Measurements from ENCODE around the gene ANK3. TPM values are rescaled to one million over a fixed set of nuclear protein-coding genes. Genes with fewer than 3 reads are reported as not detected.

ANK3 gene
- total RNA-seq, 3 donors from 2014 or later, result 10.2 to 93.2 (median 57.4) TPM

DNA sequence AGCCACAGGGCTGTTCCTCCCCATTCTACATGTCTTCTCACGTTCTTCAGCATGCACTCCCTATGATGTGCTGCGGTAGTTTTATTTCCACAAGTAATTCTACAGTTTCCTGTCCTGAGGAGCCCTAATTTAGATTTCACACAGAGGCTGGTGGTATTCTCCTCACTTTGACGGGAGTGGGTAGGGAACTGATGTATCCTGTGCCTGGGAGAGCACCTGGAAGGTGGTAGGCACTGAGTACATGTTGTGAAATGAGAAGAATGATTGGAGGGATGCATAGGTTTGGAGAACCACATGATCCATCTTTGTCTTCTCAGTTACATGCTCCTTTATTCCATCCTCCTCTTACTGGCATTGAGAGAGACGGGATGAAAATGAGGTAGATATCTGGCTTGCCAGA, 365.2 kb downstream of the ANK3 start:
- Histone ChIP-seq H3K36me3 (no peaks in the 10 kb centered on the region), H3K4me3 (no peak overlapping the region), H3K27me3 (no peaks in the 10 kb centered on the region), H3K4me1 (no peaks in the 10 kb centered on the region), H3K9me3 (no peaks in the 10 kb centered on the region), H3K27ac (no peak overlapping the region)
- intact Hi-C loops (cut with DNase I; ENCODE audit: low total_unique reads), result no loop called here
- no peak for TF ChIP-seq POLR2AphosphoS5 (IDR thresholded peaks at IDR 0.05)
- no peak for TF ChIP-seq POLR2A (IDR thresholded peaks at IDR 0.05)
- TF ChIP-seq, protein P1, sequence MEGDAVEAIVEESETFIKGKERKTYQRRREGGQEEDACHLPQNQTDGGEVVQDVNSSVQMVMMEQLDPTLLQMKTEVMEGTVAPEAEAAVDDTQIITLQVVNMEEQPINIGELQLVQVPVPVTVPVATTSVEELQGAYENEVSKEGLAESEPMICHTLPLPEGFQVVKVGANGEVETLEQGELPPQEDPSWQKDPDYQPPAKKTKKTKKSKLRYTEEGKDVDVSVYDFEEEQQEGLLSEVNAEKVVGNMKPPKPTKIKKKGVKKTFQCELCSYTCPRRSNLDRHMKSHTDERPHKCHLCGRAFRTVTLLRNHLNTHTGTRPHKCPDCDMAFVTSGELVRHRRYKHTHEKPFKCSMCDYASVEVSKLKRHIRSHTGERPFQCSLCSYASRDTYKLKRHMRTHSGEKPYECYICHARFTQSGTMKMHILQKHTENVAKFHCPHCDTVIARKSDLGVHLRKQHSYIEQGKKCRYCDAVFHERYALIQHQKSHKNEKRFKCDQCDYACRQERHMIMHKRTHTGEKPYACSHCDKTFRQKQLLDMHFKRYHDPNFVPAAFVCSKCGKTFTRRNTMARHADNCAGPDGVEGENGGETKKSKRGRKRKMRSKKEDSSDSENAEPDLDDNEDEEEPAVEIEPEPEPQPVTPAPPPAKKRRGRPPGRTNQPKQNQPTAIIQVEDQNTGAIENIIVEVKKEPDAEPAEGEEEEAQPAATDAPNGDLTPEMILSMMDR (IDR thresholded peaks at IDR 0.05), result no peak
- DNase-seq (ENCODE audit: low spot score in 2 of 2), result no peak

DNA sequence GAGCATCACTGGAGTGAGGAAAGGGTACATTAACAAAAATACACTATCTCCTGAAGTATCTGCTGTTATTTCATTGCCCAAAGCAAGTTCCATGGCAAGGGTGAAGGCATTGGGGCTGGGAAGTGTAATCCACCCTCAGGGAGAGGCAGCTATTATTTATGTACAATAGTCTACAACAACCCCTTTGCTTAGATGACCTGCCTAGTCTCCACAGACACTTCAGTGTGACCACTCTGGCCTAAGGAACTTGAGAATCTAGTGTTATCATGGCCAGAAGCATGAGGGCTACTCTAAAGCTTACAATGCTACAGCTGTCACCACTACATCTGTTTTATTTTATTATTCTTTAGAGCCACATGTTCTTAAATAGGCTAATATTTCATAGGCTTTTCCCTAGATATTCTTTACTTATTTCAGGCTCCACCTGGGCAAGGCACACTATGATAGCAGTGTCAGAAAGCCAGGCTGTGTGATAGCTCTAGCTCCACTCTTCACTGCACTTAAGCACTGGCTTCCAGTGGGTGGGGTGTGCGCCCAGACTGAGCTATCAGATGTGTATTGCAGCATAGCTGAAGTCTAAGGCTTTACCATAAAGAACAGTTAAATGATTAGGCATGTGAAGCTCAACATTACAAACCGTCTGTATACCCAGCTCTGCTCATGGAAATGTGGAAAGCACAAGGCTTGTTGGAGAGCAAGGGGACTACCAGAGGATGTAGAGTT, 366.4 kb downstream of the ANK3 start:
- Histone ChIP-seq H3K27ac (no peak overlapping the region), H3K9me3 (no peaks in the 10 kb centered on the region), H3K36me3 (no peaks in the 10 kb centered on the region), H3K4me1 (no peaks in the 10 kb centered on the region), H3K4me3 (no peak overlapping the region), H3K27me3 (no peaks in the 10 kb centered on the region)
- no peak for DNase-seq (ENCODE audit: low spot score in 2 of 2)
- TF ChIP-seq POLR2A (IDR thresholded peaks at IDR 0.05) (no peak), POLR2AphosphoS5 (IDR thresholded peaks at IDR 0.05) (no peak)
- TF ChIP-seq, protein P1 (IDR thresholded peaks at IDR 0.05), result no peak
- intact Hi-C loops (cut with DNase I; ENCODE audit: low total_unique reads), result no loop called here

DNA sequence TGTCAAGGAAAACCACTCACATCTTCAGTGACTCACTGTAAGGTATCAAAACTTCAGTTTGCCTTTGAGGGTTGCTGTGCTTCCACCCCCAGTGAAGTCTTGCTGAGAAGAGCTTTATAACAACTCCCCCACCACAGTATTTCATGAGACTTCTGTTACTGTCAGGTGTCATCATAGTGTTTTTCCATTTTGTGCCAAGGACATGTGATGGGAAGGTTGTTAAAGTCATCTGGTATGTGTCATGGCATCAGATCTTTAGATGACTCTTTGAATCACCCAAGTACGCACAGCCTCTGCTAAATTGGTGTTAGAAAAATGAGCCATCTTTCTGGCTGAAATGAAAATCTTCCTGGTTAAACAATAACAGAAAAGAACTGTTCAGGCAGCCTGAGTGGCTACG, 368.3 kb downstream of the ANK3 start:
- TF ChIP-seq POLR2A (IDR thresholded peaks at IDR 0.05), result no peak
- TF ChIP-seq, protein P1 (IDR thresholded peaks at IDR 0.05), result no peak
- no peak for TF ChIP-seq POLR2AphosphoS5 (IDR thresholded peaks at IDR 0.05)
- H3K4me3 ChIP-seq, result no peak overlapping the region
- no peaks in the 10 kb centered on the region for H3K4me1 ChIP-seq
- intact Hi-C loops (cut with DNase I; ENCODE audit: low total_unique reads), result no loop called here
- no peak for DNase-seq (ENCODE audit: low spot score in 2 of 2)
- no peaks in the 10 kb centered on the region for H3K9me3 ChIP-seq
- no peaks in the 10 kb centered on the region for H3K27me3 ChIP-seq
- H3K36me3 ChIP-seq, result no peaks in the 10 kb centered on the region
- no peak overlapping the region for H3K27ac ChIP-seq

DNA sequence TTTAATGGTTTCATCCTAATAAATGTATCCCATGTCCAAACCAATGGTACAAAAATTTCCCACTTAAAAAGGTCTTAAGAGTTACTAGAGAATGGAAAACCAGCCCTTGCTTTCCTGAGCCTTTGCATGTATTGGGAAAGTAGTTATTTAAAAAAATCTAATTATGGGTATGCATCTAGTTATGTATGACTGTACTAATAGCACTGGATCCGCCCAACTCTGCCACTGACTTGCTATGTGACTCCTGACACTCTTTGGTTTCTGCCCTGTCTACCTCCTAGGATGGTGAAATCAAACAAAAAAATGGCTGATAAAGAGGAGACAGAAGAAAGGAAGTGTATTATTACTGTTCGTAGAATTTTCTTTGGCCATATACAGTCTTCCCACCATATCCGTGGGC, 372.9 kb downstream of the ANK3 start:
- DNase-seq (ENCODE audit: low spot score in 2 of 2), result no peak
- intact Hi-C loops (cut with DNase I; ENCODE audit: low total_unique reads), result loop anchor here (1.0 kb wide), 1 partner anchor 9 kb away; no protein-coding TSS in a partner anchor
- Histone ChIP-seq H3K4me1 (no peaks in the 10 kb centered on the region), H3K27me3 (no peaks in the 10 kb centered on the region), H3K36me3 (no peaks in the 10 kb centered on the region), H3K27ac (no peak overlapping the region), H3K9me3 (no peaks in the 10 kb centered on the region), H3K4me3 (no peak overlapping the region)
- no peak for TF ChIP-seq POLR2AphosphoS5 (IDR thresholded peaks at IDR 0.05)
- TF ChIP-seq, protein P1 (IDR thresholded peaks at IDR 0.05), result no peak
- TF ChIP-seq POLR2A (IDR thresholded peaks at IDR 0.05), result no peak

DNA sequence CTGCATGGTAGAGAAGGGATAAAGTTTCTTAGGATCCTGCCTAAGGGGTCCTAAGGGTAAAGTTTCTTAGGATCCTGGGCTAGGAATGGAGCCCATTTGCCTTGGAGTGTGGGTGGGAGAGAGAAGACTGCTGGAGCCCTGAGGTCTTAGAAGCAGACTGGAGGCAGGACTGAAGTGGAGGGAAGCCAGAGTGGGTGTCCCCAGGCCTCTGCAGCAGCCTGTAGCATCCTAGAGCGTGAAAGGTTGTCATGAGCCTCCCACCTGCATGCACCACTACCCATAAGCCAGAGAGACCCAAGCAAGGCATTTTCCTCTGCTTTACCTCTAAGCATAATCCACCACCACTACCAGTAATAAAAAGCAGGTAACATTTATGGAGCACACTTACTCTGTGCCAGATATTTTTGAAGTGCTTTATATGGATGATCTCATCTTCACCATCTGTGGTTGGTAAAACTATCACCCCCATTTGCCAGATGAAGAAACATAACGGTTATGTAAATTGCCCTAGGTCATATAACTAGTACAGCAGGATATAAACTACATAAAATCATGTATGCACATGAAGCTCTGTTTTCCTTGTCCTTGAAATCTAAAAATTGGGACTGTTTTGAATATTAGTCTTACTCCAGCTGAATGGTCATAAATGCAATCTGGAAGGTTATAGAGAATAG, 379.8 kb downstream of the ANK3 start:
- Histone ChIP-seq H3K9me3 (no peaks in the 10 kb centered on the region), H3K36me3 (no peaks in the 10 kb centered on the region), H3K27me3 (no peaks in the 10 kb centered on the region), H3K27ac (no peak overlapping the region), H3K4me1 (no peaks in the 10 kb centered on the region), H3K4me3 (no peak overlapping the region)
- TF ChIP-seq POLR2AphosphoS5 (IDR thresholded peaks at IDR 0.05) (no peak), POLR2A (IDR thresholded peaks at IDR 0.05) (no peak)
- TF ChIP-seq, protein P1 (IDR thresholded peaks at IDR 0.05), result no peak
- no peak for DNase-seq (ENCODE audit: low spot score in 2 of 2)
- intact Hi-C loops (cut with DNase I; ENCODE audit: low total_unique reads), result no loop called here

Measured in breast epithelium (tissue), 4 donors.